Heart left ventricle (tissue), 16 donors: ENCODE results near the gene SYNGAP1. TPM values are rescaled to one million over a fixed set of nuclear protein-coding genes. Genes with fewer than 3 reads are reported as not detected.

Experiments used
- ATAC-seq, 4 donors: fragments of 200-7000 bp; cut with Tn5 transposase; one replicate each; pipeline ENCODE4 v1.9.1; 2020 to 2022; ENCODE audit warnings: moderate library complexity in 4 of 4, mild to moderate bottlenecking in 3 of 4, moderate number of reproducible peaks in 1 of 4
- DNase-seq, 5 donors: peaks; one replicate each; pipeline ENCODE4 v3.0.0-alpha.2; 2020
- H3K27ac ChIP-seq, 12 donors: fragments of 200-600 bp; sonication (generic) in 4 of 12; one replicate each; pipeline versions ENCODE4 v1.5.0 to v1.8.0; 2016 to 2022; ENCODE audit warnings: mild to moderate bottlenecking in 2 of 12
- H3K27me3 ChIP-seq, 9 donors: fragments of 200-600 bp; sonication (generic) in 2 of 9; one replicate each; pipeline versions ENCODE4 v1.5.1 to v1.8.0; 2016 to 2022; ENCODE audit warnings: mild to moderate bottlenecking in 3 of 9
- H3K36me3 ChIP-seq, 9 donors: fragments of 200-600 bp; sonication (generic) in 2 of 9; one replicate each; pipeline versions ENCODE4 v1.5.0 to v1.8.0; 2018 to 2022; ENCODE audit warnings: mild to moderate bottlenecking in 2 of 9
- H3K4me1 ChIP-seq, 12 donors: fragments of 200-600 bp; sonication (generic) in 4 of 12; one replicate each; pipeline versions ENCODE4 v1.5.0 to v1.8.0; 2016 to 2022; ENCODE audit warnings: mild to moderate bottlenecking in 3 of 12
- H3K4me3 ChIP-seq, 12 donors: fragments of 200-600 bp; sonication (generic) in 4 of 12; one replicate each; pipeline versions ENCODE4 v1.5.0 to v1.8.0; 2017 to 2022; ENCODE audit warnings: mild to moderate bottlenecking in 9 of 12, moderate library complexity in 4 of 12
- H3K9me3 ChIP-seq, 12 donors: fragments of 200-600 bp; sonication (generic) in 4 of 12; one replicate each; pipeline versions ENCODE4 v1.5.0 to v1.8.0; 2016 to 2022; ENCODE audit warnings: mild to moderate bottlenecking in 1 of 12
- CTCF ChIP-seq, 12 donors: fragments of 200-600 bp; sonication (generic) in 4 of 12; IDR thresholded peaks; one replicate each; pipeline versions ENCODE4 v1.5.0 to v1.8.0; 2018 to 2022; ENCODE audit warnings: antibody characterized with exemption in 12 of 12, mild to moderate bottlenecking in 5 of 12
- POLR2A ChIP-seq, 2 donors: fragments of 450-650 bp; IDR thresholded peaks; one replicate each; pipeline ENCODE4 v1.6.1; 2017; ENCODE audit warnings: antibody characterized with exemption in 2 of 2, mild to moderate bottlenecking in 2 of 2, moderate library complexity in 2 of 2
- WGBS, 4 donors: extraction: QIAGEN DNeasy Blood & Tissue Kit in 2 of 4; methylation state at CpG; one replicate each; pipeline versions ENCODE4 v1.1.5 to v1.1.7; 2013 to 2018; 5-methylcytosine and 5-hydroxymethylcytosine counted together
- intact Hi-C, 10 donors: fragments of 100-400 bp; cut with DNase I; formaldehyde crosslinking; loops; one replicate each; pipeline versions ENCODE4 v1.11.1 to v1.14.2; 2022
- polyA plus RNA-seq, 2 donors: library from polyadenylated mRNA; stranded (reverse); fragments of 200-250 nt; gene quantifications; one replicate each; pipeline ENCODE4 v1.2.3, GENCODE V29; 2013
- total RNA-seq, 9 donors: library from RNA; depleted of rRNA in 2 of 9; stranded (reverse); fragments of >200 nt in 2 of 9; fragmentation: NEBNext Ultra II Directional in 3 of 9; extraction: Animal tissue kit (Norgen Biotek cat#: 25700) in 3 of 9; gene quantifications; one replicate each; pipeline versions ENCODE4 v1.1.0 to v1.2.4, GENCODE V29; 2016 to 2023
- donor health status: ischemic (EF 13 %, LVEDD 7.1; RV severe dilation, severe dysfunction).
- donor health status: healthy with polysubstance abuse.
- donor health status: DM: no; HTN: yes; CAD: no.
- donor health status: DM: no; HTN: no; CAD: no.
- donor health status: ischemic (EF 25% LVEDD 6.9; RV normal size, moderate dysfunction).
- donor health status: ischemic (EF 25% LVEDD 5.7; RV mildly dilated, moderate dysfunction).
- donor health status: healthy.
- donor health status: DM: yes; HTN: yes; CAD: no.
- donor health status: ischemic (EF 35%, LVEDD 5.7; RV mildly dilated, moderate dysfunction).
- donor health status: nonischemic (EF 11% LVEDD 7.7; RV severe dilation, severe dysfunction).
- donor health status: DM: yes; HTN: yes; CAD: no.
- donor health status: PGD.
- donor health status: ischemic (EF 29% LVEDD 5.4; RV normal size, mild dysfunction).
- donor health status: nonischemic (EF 23%, LVEDD 6.1; RV moderate dilation, normal function).

Gene SYNGAP1
- total and polyA plus RNA-seq, 11 donors, result 2.4 to 9.9 (median 5.0) TPM

GRCh38 chr6:33406126-33406525 is 13.7 kb upstream of the SYNGAP1 start:
- H3K9me3 ChIP-seq, result no peaks in the 10 kb centered on the region
- no peaks in the 10 kb centered on the region for H3K27me3 ChIP-seq
- no peak for TF ChIP-seq POLR2A (IDR thresholded peaks at IDR 0.05)
- TF ChIP-seq CTCF (IDR thresholded peaks at IDR 0.05), result no peak
- ATAC-seq (no peak), DNase-seq (no peak)
- H3K4me3 ChIP-seq, result no peak overlapping the region
- H3K4me1 ChIP-seq, result peaks cover 0 to 7% (median 0%) of the 10 kb centered on the region in 12 donors
- intact Hi-C loops, result no loop called here
- H3K27ac ChIP-seq, result no peak overlapping the region
- 90 to 97% (median 96%) methylated on average over 15 to 17 of the region's 17 CpGs for WGBS, 4 donors
- H3K36me3 ChIP-seq, result peaks cover 0 to 18% (median 0%) of the 10 kb centered on the region in 9 donors

DNA sequence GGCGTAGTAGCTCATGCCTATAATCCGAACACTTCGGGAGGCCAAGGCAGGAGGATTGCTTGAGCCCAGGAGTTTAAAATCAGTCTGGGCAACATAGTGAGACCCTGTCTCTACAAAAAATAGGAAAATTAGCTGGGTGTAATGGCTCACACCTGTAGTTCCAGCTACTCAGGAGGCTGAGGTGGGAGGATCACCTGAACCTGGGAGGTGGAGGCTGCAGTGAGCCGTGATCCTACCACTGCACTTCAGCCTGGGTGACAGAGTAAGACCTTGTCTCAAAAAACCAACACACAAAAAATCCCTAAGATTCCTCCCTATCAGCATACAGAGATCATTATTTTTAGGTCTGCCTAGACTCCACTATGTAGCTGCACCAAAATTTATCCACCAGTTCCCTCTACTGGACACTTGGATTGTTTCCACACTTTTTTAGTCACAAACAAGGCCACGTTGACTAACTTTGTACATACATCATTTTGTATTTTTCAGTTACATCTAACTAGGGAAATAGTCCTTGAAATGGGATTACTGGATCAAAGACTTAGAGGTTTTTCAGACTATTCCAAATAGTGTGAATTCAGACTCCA is 12.6 kb upstream of the SYNGAP1 start:
- peaks cover 0 to 19% (median under 1%) of the 10 kb centered on the region in 9 donors for H3K36me3 ChIP-seq
- TF ChIP-seq CTCF (IDR thresholded peaks at IDR 0.05) (peak in 7 of 12 donors; percentile 12 to 46 (median 29)), POLR2A (IDR thresholded peaks at IDR 0.05) (no peak)
- no peak overlapping the region for H3K27ac ChIP-seq
- no peaks in the 10 kb centered on the region for H3K27me3 ChIP-seq
- H3K4me1 ChIP-seq, result peaks cover 0 to 14% (median 7%) of the 10 kb centered on the region in 12 donors
- ATAC-seq (no peak), DNase-seq (no peak)
- H3K4me3 ChIP-seq, result no peak overlapping the region
- 75 to 81% (median 78%) methylated on average over 5 of the region's 5 CpGs for WGBS, 4 donors
- intact Hi-C loops, result no loop called here
- no peaks in the 10 kb centered on the region for H3K9me3 ChIP-seq

- Histone ChIP-seq H3K36me3 (peaks cover 0 to 36% (median 30%) of the 10 kb centered on the region in 9 donors), H3K27ac (peak overlapping the region; percentile 94 to 100 (median 99)), H3K4me1 (peaks cover 0 to 24% (median 14%) of the 10 kb centered on the region in 12 donors), H3K9me3 (no peaks in the 10 kb centered on the region), H3K4me3 (peak overlapping the region; percentile 68 to 100 (median 94)), H3K27me3 (no peaks in the 10 kb centered on the region)
- TF ChIP-seq CTCF (IDR thresholded peaks at IDR 0.05) (no peak), POLR2A (IDR thresholded peaks at IDR 0.05) (peak in 1 of 2 donors; percentile 64)
- ATAC-seq (peak; percentile 85 to 92 (median 91)), DNase-seq (peak; percentile 98 to 99 (median 99))
- 0 to 1% (median 0%) methylated on average over 21 to 65 of the region's 65 CpGs for WGBS, 4 donors
- intact Hi-C loops, result loop anchor here in 7 of 10 donors (1.0 to 10.0 kb wide), 6 partner anchors 8 to 208 kb away; partner anchors contain the start of genes KIFC1 (in 6 of the 7), CUTA (in 1 of the 7), HSD17B8 (in 1 of the 7) and RXRB (in 1 of the 7)
Observed at GRCh38 chr6:33410050-33410710, 9.7 kb upstream of the SYNGAP1 start.
